HG03575 (cell line): ENCODE data around the gene CCNF.

ENCODE experiments used
- ATAC-seq: cut with Tn5 transposase; IDR thresholded peaks from one replicate; pipeline ENCODE4 v1.9.1; 2021; ENCODE audit not compliant: unreplicated experiment, insufficient number of reproducible peaks, low FRiP score; ENCODE audit errors: extremely low read depth

The CCNF gene

GRCh38 chr16:2450975-2451381 lies 21.7 kb downstream of the CCNF start:
- no peak for ATAC-seq

- no peak for ATAC-seq
Measured at GRCh38 chr16:2451851-2452320, 22.6 kb downstream of the CCNF start.

- ATAC-seq, result no peak
Measured at GRCh38 chr16:2452650-2453049, 23.4 kb downstream of the CCNF start.

GRCh38 chr16:2455081-2455845 lies 26.0 kb downstream of the CCNF start:
- no peak for ATAC-seq

- no peak for ATAC-seq
Measured at GRCh38 chr16:2456551-2457153, 27.4 kb downstream of the CCNF start.

GRCh38 chr16:2457267-2457666 lies 28.0 kb downstream of the CCNF start:
- ATAC-seq, result no peak

GRCh38 chr16:2457946-2458345 lies 28.7 kb downstream of the CCNF start:
- no peak for ATAC-seq

GRCh38 chr16:2458887-2459646 lies 29.8 kb downstream of the CCNF start:
- no peak for ATAC-seq

- no peak for ATAC-seq
Measured at GRCh38 chr16:2459647-2460390, 30.6 kb downstream of the CCNF start, which contains the start of gene TEDC2. Gene TEDC2, plus strand, starts transcription at chr16:2460109. Its CDS starts 36 bp downstream, at chr16:2460145.

GRCh38 chr16:2460391-2460713 lies 31.1 kb downstream of the CCNF start:
- no peak for ATAC-seq

- no peak for ATAC-seq
Measured at GRCh38 chr16:2460916-2461315, 31.7 kb downstream of the CCNF start.

- no peak for ATAC-seq
Measured at GRCh38 chr16:2462031-2462866, 33.0 kb downstream of the CCNF start.

GRCh38 chr16:2464333-2464732 lies 35.1 kb downstream of the CCNF start:
- no peak for ATAC-seq

GRCh38 chr16:2465653-2466415 lies 36.6 kb downstream of the CCNF start:
- ATAC-seq, result no peak

- ATAC-seq, result no peak
Measured at GRCh38 chr16:2466667-2467527, 37.6 kb downstream of the CCNF start.

GRCh38 chr16:2467528-2468232 lies 38.4 kb downstream of the CCNF start:
- no peak for ATAC-seq
